Midbrain (tissue), 1 donor: ENCODE data around the gene SLC25A26.
A peak's percentile ranks its signal among the peaks of the same experiment; 100 is the strongest.

Experiments
- DNase-seq: peaks from one replicate; lab custom pipeline; 2025; lab: John Stamatoyannopoulos, UW

Gene SLC25A26

DNA sequence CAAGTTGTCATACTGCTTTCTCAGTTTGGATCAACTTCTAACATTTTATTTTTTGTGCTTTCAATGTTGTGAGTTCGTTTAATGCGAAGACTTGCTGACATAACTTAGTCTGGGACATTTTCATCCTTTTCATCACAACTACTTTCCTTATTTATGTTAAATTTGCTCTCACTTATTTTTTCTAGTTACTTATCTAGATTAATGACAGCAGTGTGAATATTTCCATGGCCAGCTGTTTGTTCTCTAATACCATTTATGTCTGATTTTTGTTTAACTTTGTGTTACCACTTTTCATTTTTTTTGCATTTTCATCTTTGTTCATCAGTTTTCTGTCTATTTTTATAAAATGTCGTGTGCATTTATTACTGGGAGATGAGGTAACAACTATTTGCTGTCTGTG lies 6.2 kb downstream of the SLC25A26 start:
- no peak for DNase-seq

DNA sequence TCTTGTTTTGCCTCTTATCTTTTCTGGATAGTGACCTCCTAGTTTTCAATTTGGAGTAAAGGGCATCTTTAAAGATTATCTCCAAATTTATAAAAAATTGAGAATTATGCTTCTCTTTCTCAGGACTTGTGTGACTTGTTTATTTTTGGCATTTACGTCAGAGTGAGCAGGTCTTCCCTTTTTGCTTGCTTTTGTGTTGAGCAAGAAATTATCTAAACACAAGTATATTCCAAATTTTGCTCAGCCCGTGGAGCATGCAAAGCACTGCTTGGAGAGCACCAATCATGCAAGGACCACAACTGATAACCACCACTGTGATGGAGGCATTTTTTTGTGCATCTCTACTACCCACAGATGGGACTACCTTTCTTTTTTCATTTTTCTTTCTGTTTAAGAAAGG lies 7.1 kb downstream of the SLC25A26 start:
- DNase-seq: no peak

DNA sequence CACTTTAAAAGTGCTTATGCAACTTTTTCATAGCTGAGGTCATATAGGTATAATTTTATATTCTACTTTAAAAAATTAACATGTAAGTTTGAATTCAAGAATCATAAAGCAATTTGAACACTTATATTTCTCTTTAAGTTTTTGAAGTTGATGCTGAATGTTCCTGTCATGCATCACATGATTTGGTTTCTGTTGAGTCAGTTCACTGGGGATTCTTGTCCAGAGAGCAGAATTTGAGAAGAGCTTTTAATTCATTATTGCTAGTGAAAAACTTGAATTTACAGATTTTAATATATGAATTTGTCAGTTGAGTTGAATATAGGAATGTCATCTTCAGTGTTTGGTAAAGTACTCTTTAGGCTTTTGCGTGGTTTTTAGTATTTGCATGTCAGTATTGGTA lies 7.9 kb downstream of the SLC25A26 start:
- no peak for DNase-seq

DNA sequence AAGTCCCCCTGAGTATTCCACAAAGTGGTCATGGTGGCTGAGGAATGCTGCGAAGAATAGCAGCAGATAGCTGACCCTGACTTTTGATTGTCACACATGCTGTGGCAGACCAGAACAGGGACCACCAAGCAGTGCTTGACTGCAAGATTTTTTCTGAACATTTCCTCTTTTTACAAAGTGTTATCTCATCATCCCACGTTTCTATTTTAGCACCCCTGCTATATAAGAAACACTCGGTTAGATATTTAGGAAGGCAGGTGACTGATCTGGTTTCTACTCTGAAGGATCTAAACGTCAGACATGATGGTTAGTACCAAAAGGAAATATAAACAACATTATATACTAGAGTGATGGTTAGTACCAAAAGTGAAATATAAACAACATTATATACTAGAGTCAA lies 9.1 kb downstream of the SLC25A26 start:
- DNase-seq: no peak

DNA sequence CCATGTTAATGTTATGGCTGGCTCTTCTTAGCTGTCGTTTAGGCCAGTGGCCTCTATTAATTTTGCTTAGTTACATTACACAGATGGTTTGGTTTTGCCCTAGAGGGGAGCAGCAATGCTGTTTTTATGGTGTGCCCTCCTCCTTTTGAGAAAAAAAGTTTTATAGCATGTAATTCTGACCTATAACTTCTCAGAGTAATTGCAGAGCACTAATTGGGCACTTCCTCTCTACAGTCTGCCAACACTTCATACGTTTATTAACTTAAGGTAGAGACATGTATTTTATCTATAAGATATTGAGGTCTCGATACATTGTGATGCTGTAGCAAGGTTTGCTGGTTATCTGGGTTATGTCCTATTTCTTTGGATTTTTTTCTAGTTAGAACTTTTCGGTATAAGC lies 12.2 kb downstream of the SLC25A26 start:
- no peak for DNase-seq

DNA sequence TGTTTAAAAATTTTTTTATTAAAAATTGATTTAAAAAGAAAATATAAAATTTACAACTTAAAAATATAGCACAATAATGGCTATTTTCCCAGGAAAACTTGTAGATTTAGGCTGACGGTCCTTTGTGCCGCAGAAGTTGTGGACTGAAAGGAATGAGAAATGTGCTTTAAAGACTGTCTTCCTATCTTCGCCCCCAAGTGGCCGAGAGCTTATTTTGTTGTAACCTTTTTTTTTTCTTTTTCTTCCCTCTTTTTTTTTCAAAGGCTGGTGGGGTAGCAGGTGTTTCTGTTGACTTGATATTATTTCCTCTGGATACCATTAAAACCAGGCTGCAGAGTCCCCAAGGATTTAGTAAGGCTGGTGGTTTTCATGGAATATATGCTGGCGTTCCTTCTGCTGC lies 15.5 kb downstream of the SLC25A26 start:
- no peak for DNase-seq

DNA sequence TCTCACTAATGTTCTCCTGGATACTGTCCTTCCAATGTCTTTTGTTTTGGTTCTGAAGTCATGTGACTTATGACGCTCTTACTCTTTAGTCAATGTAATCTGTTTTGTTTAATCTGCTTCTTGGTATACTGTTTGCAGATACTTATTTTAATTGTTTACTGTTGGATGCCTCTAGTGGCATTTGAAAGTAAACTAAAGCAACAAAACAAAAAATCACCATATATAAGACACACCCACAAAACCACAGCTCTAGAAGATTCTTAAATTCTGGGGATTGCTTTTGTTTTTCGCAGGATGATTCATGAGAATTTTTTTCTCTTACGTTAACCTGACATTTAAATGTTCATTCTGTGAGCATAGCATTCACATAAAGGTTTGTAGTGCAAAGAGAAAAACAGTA lies 16.8 kb downstream of the SLC25A26 start:
- DNase-seq: no peak

DNA sequence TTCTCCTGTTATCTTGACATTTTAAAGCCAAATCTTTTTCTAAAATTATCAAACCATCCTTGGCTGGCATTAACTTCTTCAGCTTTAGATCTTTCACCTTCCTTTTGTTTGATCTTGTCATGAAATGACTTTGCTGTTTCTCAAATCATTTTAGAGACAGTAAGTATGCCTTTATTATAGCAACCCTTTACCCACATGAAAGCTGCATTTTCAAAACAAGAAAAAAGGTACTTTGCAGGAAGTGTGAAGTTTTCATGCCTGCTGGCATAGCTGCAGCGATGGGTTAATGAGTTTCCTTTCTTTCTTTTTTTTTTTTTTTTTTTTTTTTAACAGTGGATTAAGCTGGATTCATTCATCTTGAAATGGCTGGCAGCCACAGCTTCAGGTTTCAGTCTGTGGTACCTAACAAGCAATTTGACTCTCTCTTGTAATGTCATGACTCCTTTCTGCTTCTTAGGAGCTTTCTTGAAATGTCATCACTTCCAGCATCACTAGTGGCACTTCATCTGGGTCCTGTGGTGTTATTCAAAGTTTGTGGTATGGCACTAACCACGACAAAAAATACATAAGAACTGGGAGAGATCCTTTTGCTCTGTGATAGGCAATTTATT lies 18.8 kb downstream of the SLC25A26 start:
- no peak for DNase-seq

DNA sequence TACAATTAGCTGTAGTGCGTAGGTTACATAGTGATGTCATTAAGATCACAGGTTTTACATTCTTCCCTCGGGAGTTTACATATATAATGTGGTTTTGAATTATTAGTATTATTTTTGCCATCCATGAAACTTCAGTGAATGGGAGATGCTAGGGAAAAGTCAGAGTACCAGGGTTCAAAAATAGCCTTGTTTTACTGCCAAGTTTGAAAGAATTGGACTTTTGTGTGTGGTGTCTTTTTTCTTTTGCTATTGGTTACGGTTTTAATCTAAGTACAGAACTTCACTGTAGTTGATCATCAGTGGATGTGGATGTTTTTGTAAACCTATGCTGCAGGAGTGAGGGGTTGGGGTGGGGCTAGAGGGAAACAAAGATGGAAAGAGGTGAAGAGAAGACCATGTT lies 20.7 kb downstream of the SLC25A26 start:
- no peak for DNase-seq

DNA sequence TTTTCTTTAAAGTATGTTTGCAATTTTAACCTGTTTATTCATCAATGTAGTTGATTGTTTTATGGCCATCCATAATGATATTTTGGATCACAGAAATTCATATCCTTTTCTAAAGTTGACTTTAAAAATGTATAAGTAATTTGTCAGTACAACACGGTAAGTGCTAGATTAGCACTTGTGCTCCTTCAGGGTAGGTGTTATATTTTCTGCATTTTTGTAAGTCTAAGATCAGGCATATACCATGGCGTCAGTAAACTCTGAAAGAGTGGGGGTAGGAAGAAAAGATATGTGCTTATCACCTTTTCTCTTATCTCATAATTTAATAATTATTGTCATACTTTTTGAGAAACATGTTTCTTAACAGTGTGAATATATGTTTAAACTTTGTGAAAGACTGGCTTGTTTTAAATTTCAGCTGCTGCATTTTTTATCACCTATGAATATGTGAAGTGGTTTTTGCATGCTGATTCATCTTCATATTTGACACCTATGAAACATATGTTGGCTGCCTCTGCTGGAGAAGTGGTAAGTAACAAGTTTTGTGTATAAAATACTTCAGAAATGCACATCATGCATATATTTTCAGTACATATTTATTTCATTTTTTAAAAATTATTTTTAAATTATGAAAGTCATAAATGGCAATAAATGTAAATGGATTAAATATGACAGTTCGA lies 22.1 kb downstream of the SLC25A26 start:
- DNase-seq: no peak

DNA sequence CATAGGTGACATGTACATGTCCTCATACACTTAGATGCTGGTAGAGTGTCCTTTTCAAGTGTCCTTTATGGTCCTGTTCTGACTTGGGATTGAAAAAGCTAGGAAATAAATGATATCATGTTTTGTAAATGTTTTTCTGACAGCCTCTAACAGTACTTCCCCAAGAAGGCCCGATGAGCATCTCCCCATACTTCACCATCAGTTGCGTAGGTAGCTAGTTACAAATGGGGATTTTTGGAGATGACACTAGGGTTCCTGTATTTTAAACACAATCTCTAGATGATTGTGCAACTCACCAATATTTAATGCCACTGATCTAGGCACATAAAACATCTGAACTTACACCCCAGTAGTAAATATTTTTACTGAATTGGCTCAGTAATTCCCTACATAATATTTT lies 27.8 kb downstream of the SLC25A26 start:
- DNase-seq: no peak

DNA sequence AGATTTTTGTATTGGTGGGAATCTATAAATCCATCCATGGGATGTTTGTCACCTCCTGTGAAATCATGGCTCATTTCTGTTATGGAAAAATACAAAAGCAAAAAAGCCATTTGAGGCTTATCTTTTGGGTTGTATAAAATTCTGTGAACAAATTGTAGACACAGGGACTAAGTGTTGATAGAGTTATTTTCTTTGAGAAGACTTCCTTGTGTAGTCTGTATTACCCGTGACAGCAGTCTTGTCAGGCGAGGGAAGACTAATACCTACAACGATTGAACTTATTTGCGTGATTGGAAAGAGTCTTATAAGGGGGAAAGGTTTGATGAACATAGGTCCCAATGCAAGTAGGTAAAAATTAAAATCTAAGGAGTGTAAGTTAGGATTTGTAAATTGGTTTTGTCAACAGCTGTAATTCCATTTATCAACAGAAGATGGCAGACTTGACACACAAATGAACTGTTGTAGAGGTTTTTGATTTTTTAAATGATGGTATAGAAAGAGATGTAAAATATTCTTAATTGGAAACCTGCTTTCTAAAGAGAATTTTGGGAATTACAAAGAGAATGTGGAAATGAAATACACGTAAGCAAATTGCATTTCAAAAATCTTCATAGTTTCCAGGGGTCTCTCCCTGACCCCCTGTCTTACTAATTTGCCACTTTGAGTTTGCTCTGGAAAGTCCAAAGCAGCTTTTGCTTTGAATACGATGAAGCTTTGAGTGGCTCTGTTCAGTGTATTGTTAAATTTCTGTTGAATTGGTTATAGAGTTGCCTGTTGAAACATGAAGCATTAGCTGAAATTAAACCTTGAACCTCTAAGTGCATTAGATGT lies 33.2 kb downstream of the SLC25A26 start:
- DNase-seq: peak; percentile 39

DNA sequence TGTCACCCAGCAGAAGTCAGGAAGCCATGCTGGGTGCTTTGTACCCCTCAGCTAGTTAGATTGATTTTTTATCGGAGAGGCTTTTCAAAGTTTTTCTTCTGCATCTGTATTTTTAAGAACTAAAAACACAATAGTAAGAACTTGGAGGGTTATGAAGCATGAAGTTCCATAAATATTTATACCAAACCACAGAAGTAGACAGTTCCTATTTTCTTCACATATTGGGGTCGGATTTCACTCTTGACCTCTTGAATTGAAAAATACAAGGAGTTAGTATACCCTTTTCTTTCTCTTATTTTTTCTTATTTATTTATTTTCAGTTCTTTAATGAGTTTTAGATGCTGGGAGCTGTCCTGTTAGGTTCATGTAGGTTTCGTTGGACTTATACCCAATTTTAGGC lies 35.1 kb downstream of the SLC25A26 start:
- no peak for DNase-seq

DNA sequence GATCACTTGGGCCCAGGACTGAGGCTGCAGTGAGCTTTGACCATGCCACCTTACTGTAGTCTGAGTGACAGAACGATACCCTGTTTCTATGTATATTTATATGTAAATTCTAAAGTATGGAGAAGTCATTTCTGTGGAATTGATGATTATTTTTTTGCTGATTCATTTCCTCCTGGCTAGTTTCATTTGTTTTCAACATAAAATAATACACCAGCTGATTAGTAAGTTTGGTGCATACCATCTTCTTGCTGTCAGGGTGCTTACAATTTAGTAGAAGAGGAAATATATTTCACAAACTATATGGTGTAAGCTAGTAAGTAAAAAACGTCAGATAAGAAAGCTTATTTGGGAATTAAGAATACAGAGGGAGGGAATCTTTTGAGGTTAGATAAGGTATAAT lies 36.0 kb downstream of the SLC25A26 start:
- no peak for DNase-seq

DNA sequence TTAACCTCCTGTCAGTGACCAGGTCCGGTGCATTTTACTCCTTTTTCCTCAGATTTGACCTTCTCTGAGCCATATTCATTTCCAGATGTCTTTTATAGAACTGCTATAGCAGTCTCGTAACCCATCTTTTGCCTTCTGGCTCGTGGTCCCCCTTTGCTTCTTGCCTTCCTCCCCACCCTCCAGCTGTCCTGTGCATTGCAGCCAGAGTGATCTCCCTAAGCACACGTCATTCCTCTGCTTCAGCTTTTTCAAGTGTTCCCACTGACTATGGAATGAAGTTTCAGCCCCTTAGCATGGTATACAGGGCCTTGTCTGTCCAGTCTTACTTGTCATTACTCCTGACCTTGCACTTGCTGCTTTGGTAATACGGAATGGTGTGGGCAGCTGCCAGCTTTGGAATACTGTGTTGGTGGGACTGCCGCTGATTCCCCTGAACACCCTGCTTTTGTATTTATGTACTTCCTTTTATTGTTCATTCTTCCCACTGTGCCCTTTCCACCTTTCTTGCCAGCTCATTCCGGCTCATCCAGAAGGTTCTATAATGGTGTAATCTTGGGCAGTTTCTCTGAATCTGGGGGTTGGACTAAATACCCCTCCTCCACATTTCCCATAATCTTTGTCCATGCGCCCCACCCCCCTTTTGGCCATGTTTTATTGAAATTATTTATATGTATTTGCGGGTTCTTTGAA lies 38.9 kb downstream of the SLC25A26 start:
- DNase-seq: no peak

DNA sequence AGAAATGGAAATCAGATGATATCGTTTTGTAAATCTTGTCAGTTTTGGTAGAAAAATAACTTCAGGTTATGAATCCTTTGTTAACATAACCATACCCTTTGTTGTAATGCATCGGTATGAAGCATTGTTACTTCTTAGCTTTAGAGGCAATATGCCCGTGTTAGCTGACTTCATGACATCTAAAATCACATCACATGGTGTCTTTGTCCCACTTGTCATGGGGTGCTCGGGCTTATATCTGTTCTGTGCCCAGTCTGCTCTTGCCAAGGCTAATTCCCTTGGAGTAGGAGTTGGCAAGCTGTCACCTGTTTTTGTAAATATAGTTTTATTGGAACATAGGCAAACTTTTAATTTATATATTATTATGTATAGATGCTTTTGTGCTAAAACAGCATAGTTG lies 39.6 kb downstream of the SLC25A26 start:
- DNase-seq: no peak

DNA sequence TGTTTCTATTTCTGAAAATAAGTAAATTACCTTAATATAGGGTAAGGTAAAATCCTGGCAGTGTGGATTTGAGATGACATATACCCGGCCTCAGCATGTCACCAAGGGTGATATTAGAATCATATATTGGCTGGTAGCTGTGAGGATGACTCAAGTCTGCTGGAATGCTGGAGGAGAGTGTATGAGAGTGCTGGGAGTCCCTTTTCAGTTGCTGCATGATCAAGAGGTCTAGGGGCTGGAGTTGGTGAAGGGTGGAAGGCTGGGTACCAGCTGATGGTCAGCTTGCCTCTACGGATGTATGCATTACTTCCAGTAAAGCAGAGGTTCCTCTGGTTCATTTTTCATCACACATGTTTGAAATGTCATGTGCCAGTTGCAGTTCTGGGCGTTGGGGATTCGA lies 40.6 kb downstream of the SLC25A26 start:
- DNase-seq: no peak

DNA sequence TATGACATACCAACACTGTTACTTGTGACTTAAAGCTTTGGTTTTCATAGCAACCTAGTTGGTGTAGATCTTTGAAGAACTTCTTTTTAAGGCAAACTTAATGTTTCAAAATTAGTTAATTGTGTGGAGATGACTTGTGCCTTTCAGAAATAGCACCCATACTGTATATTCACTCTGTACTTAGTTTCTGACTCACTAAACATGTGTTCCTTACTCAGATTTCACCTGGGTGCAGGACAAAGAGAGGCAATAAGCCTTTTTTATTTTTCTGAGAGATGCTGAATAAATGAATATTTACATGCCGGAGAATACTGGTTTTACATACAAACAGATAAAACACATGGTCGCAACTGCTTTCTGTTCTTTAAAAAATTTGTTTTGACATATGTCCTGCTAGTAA lies 44.8 kb downstream of the SLC25A26 start:
- no peak for DNase-seq

DNA sequence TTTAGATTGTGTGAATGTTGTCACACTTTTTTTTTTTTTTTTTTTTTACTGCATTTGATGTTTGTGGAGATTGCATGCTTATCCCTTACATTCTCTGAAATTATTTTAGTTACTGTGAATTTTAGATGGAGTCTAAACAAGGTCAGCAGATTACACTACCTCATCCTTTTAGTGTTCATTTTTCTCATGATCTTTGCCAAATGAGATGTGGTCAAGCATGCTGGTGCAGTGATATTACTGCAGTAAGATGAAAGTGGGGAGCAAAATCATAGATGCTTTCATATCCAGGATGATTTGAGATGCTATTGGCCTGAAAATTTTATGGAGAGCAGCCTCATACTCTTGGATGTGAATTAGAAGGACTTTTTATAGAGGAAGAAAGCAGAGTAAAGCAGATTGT lies 45.8 kb downstream of the SLC25A26 start:
- no peak for DNase-seq

DNA sequence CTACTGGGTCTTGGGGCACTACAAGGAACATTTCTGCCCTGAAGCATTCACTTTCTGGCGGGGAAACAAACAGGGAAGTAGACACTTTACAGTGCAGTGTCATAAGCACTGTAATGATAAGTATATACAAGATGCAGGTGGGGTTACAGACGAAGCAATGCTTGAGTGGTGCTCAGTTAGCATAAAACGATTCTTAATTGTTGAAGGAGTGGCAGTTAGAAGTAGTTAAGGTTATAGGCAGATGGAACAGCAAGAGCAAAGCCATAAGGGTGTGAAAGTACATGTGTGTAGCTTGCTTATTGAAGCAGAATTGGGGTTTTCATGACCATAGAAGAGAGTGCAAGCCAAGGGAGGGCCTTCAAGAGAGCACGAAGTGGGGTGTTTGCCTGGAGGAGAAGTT lies 46.2 kb downstream of the SLC25A26 start:
- no peak for DNase-seq

DNA sequence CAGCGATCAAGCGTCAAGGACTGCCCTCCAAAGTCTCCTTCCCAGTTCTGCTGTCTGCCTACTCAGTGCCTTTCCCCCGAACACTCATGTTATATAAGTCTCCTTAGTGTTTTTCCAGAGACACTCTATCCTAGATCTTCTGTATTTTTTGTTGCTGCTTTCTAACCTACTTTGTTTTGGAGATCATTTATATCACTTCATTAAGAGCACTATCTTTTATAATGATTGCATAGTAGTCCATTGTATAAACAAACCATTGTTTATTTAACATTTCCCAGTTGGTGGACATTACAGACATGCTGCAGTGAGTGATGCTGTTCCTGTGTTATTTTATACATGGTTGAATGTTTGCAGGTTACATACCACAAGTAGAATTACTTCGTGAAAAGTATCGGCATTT lies 47.1 kb downstream of the SLC25A26 start:
- no peak for DNase-seq

DNA sequence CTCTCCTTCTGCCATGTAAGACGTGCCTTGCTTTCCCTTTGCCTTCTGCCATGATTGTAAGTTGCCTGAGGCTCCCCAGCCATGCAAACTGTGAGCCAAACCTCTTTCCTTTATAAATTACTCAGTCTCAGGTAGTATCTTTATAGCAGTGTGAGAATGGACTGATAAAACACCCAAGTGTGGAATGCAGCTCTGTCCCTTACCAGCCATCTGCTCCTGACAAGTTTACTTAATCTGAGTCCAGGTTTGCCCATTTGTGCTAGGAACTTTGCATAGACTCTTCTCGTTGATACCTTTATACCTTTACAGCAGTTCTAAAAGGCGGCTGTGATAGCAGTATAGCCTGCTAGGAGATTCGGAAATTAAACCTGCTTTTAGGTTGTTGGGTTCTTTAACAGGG lies 48.1 kb downstream of the SLC25A26 start:
- no peak for DNase-seq

DNA sequence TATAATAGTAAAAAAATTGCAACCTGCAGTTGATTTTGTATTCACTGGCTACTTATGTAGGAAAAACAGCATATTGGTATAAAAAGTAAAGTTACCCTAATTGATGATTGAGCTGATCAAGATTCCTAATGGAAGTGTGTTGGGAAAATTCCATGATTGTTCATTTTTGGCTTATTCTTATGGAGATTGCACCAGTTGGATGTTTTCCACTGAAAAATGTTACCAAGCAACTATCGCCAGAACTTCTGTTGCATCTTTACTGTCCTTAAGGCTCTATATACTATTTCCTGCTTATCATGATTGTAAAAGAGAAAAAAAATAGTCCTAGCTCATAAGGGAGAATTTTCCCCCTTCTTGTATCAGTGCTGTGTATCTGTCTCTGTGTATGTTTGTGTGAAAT lies 48.6 kb downstream of the SLC25A26 start:
- DNase-seq: no peak
